Stimulated activated CD4-positive, alpha-beta T cell treated with anti-CD3 and anti-CD28 coated beads, Interleukin-15, amount 100 ng/mL, for 1 hour (primary cell): ENCODE results near the gene PTCHD4.
"Not testable (repeated sequence)": the region's sequence is repeated elsewhere in the genome, so short reads cannot be mapped to it uniquely, and the experiment has no call there.

Experiments used
- DNase-seq, 2 donors: peaks; one replicate each; pipeline ENCODE4 v3.0.0-alpha.2; 2020; ENCODE audit warnings: low read depth in 1 of 2, low spot score in 1 of 2

PTCHD4 gene

DNA sequence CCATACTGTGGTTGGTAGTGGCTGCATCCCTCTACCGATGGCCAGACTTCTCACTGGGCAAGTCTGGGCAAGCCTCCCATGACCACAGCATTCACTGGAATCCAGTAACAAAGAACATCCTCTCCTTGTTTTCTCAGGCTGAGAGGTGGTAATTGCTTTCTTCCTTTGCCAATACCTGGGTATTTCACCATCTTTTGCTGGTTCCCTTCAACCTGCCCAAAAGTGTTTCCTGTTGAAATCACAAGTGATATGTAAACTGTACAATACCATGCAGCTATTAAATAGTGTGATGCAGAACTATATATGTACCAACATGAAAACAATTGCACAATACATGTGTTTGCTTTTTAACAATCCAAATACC lies at the start of gene PTCHD4:
PTCHD4 (minus strand) TSS at position 55 of the 364 bp plus-strand sequence. CDS start 42,240 bp downstream, outside the sequence.
- DNase-seq, result no peak

DNA sequence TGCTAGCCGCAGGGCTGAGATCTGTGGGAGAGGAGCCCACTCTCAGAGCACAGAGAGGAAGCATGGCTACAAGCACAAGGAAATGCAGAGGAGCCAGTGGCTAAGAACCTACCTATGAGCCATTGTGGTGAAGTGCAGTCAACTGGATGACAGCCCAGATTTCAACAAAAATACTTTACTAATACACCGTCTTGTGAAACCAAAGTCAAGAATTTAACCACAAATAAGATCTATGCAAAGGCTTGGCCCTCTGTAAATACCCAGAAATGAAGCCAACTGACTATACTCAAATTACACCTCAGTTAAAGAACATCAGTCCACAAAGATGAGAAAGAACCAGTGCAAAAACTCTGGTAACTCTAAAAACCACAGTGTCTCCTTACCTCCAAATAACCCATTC lies 40.1 kb upstream of the PTCHD4 start:
- no peak for DNase-seq

DNA sequence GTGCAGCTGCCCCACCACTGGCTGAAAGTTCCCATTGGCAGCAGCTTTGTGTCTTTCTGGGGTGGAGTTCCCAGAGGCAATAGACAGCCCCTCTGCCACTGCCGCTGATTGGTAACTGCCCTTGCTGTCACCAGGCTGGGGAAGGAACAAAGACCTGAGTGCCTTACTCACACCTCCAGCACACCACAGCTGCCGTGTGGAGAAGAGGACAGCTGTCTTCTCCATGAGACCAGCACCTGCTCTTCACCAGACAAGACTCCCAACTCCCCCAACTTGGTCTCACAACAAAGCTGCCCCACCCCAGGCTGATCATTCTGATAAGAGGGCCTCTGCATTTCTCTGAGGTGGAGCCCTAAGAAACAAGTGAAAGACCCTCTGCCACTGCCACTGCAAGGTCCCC lies 39.7 kb upstream of the PTCHD4 start:
- no peak for DNase-seq

DNA sequence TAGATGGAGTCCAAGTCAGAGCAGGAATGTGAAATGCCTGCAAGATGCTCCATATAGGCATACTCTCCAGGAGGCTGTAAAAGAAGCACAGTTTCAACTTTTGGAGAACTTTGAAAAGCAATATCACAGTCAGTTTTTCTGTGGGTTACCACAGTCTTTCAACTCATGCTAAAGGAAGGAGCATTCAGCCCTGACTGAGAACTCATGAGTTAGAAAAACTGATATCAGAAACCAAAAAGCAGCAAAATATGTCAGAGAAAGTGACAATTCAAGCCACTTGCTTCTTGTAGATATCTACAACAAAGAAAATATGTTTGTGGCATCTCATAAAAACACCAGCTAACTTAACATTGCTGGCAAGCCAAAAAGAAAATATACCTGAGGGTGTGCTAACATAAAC lies 36.1 kb upstream of the PTCHD4 start:
- DNase-seq, result no peak

DNA sequence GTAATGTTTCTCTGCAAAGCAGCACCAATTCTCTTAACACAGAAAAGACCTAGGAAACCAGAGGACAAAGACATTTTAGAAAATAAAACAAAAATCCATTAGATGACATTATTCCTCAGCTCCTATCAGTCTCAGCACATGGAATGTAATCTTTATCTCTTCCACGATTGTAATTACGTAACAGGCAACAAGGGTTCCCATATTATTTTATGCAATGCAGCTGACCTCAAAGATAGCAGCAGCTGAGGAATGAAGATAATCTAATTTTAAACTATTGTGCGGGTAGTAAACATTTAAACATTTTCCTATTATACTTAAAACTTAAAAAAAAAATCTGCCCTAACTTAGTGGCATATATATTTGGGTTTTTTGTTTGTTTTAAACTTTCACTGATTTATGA lies 33.0 kb upstream of the PTCHD4 start:
- no peak for DNase-seq

DNA sequence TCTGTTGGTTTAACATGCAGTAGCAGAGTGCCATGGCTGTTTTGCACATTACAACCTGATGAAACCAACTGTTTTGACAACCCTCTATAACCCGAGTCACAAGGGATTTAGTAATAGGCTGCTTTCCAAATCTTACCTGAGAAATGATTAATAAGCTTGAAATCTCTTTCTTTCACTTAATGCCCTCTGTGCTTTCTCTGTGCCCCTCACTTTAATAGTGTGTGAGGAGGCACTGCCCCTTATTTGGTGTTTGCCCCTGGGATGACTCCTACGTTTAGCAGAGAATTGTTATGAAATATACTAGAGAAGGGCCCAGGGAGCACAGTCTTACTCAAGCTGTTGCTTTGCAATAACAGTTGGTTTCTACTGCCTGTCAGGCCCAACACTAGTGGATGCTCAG lies 31.0 kb upstream of the PTCHD4 start:
- DNase-seq, result no peak

DNA sequence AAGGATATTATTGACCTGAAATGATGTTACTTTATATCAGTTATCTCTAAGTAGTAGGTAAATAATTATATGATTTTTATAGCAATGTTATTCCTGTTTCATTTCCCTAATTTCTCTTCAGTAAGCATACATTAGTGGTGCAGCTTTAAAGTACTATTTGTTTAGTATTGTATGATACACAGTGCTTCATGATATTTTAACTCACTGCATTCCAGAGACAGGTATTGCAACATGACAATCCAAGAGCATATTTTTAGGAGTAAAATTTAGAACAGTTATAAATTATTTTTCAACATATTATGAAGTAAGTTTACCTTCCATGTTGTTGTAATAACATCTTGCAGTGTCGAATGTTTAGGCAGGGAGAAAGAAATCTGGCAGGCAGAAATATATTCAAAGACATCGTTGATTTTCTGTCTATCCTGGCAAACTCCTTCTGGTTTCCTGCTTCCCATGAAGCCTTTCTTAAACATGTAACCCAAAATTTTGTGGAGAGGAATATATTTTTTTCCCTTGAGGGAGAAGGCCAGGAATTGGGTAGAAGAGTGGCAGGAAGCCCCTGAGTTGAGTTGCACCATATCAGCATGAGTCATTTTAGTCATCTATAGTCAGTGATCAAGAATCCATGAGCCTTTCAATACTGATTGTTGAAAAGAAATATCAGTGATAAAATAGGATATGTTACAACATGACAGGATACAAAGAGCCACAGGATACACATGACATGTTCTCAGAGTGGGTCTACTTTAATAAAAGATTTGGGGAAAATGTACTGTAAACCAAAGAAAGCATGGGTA lies 29.0 kb upstream of the PTCHD4 start:
- no peak for DNase-seq

DNA sequence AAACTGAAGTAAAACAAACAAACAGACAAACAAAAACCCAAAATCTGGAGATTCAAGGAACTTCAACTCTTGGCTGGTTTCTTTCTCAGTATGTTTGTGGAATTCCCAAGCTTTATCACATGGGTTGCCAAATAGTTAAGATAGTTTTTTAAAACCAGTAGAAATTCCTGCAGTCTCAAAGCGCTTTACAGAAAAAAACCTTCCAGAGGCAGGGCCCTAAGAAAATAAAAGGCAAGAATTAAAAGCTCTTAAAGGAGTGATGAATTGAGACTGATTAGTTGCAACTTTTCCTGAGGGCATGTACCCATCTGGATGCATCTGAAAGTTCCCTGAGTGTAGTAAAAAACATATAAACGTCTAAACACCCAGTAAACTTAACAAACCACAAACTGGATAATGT lies 25.9 kb upstream of the PTCHD4 start:
- DNase-seq, result no peak

DNA sequence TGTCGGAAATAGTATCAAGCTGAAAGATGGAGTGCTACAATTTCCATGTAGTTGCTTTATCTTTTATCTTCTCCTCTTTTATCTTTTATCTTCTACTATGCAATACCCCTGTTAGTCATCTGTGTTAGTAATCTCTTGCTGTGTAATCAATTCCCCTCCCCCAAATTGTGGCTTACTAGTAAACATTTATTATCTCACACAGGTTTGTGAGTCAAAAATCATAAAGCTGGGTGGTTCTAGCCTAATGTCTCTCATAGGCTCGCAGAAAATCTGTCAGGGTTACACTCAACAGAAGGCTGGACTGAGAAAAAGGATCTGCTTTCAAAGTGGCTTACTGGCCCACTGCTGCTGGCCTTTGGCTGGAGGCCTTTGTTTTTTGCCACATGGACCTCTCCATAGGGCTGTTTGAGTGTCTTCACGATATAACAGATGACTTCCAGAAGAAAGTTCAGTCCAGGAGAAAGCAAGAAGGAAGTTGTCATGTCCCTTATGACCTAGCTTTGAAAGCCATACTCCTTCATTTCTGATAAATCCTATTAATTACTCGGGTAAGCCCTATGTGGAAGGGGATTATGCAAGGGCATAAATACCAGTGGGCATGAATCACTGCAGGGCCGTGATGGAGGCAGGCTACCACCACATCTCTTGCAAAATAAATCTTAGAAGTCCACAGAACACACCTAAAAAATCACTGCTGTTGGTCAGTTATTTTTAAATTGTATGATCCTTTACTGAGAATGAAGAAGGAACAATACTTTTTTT lies 24.5 kb upstream of the PTCHD4 start:
- no peak for DNase-seq

DNA sequence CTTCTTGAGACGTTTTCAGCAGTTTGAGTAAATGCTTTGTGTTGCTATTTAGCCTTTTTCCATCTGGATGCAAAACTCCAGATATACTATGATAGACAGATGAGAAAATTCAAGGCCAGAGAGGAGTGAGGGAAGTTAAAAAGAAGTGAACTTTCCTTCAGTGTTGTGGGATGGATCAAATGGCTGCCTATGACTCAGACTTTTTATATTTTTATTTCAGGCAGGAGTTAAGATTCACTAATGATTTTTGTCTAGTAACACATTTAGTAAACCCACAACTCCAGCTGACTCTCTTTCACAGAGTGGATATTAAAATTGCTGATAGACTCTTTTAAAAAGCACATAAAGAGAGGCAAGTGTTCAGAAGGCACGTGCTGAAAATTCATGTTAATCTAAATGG lies 23.2 kb upstream of the PTCHD4 start:
- no peak for DNase-seq

DNA sequence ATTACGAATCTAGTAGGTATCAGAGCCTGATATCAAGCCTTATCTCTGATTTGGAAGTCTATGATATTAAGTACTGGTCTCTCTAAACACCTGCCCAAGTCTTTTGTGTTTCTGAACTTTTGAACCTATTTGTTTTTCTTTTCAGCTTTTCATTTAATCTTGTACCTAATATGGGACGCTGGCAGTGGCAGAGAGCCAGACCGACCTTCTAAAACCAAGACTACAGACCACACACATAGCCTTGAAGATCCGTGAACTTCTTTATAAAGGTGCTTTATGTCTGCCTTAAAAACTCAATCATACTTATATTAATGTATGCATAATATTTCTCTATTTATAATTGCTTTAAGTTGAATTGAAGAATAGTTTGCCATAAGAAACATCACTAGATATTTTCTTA lies 12.6 kb upstream of the PTCHD4 start:
- DNase-seq, result no peak

DNA sequence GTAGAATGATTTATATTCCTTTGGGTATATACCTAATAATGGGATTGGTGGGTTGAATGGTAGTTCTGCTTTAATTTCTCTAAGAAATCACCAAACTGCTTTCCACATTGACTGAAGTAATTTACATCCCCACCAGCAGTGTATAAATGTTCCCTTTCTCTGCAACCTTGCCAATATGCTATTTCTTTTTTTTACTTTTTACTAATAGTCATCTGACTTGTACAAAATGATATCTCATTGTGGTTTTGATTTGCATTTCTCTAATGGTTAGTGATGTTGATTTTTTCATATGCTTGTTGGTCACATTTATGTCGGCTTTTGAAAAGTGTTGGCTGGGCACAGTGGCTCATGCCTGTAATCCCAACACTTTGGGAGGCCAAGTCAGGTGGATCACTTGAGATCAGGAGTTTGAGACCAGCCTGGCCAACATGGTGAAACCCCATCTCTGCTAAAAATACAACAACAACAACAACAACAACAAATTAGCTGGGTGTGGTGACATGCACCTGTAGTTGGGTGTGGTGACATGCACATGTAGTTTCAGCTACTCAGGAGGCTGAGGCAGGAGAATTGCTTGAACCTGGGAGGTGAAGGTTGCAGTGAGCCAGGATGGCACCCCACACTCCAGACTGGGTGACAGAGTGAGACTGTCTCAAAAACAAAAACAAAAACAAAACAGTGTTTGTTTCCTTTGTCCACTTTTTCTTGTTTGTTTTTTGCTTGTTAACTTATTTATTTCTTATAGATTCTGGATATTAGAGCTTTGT lies 11.2 kb upstream of the PTCHD4 start:
- DNase-seq, result not testable (repeated sequence)

DNA sequence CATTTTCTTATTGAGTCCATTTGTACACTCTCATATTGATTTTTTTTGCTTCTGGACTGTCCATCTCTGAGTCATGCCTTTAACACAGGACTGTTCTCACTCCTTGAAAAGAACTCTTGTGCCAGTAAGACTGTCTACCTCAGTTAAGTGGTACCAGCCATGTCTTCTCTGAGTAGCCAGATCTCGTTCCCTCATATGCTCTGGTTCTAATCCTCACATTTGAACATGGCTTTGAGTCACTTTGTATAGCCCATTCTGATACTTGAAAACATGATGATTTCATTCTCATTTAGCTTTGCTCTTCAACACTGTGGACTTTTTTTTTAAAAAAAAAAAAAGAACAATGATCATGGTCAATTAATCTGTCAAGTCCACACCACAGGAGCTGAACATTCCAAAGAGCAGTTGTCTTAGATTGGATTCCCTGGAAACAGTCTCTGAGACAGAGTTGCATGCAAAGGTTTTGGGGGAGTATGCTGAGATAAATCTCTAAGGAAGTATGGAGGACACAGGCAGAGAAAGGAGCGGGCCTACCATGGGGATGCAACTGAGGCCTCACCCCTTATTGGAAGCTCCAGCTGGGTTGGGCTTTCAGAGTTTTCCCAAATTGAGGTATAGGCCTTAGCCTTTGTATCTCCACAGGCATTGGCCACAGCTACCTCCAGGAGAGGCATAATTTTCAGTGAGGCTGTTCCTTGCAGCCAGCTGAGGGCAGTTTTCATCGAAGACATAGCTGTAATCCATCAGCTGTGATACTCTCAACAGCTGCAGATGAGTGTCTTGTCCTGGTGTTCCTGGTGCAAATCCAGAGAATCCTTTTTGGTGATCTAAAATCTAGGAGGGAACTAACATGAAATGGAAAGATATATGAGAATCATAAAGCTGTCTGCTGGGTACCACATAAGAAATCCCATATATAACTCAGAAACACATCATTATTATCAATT lies 6.0 kb upstream of the PTCHD4 start:
- DNase-seq, result no peak

DNA sequence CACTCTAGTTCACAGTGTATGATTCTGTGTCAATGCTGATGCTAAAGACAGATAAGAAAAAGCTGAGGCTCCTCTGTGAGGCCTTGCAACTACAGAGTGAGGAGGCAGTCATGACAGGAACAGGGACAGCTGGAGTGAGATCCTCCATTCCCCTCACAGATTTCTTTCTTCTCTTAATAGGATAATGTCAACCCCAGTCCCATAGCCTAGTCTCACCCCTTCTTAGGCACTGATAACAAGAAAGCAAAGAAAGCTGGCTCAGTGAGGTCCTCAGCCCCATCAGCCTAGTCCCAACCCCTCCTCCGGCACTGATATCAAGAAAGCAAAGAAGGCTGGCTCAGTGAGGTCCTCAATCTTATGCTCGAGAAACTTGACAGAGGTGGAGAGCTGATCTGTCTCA lies 2.1 kb upstream of the PTCHD4 start:
- DNase-seq, result no peak

DNA sequence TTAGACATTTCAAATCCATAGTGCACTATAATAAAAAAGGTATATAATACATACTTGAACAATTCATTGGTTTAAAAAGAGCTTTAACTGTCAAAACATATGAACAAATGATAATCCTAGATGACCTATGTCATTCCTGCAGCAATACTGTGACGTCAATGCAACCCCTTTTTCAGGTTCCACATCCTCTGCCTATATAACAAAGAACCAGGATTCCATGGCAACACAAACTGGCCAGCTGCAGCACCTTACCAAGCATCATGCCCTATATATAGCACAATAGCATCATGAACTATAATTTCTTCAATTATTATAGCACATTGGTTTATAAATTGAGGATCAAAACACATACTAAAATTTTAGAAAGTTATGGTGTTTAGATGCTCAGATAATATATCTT lies 578 bp upstream of the PTCHD4 start:
- DNase-seq, result no peak

DNA sequence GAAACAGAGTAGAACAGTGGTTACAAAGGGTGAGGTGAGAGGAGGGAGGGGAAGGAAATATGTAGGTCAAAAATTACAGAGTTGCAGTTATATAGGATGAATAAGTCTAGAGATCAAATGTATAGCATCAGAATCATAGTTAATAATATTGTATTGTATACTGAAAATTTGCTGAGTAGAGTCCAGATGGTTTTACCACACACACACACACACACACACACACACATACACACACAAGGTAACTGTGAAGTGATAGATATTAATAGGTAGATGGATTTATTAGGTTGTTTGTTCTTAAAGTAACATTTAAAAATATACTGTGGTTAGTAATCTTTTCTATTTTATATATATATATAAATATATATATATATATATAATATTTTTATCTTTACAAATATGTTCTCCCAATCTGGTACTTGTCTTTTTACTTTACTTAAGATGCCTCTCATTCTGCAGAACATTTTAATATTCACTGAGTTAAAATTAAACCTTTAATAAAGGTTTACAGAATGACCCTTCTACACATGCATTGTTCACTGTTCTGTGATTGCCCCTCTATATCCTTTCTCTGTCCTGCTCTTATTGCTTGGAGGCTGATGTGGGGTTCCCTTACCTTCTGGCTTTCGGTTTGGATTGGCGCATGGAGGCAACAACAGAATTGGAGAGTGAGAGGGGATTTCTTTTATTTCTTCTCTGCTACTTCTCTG lies 408 bp downstream of the PTCHD4 start:
- no peak for DNase-seq

DNA sequence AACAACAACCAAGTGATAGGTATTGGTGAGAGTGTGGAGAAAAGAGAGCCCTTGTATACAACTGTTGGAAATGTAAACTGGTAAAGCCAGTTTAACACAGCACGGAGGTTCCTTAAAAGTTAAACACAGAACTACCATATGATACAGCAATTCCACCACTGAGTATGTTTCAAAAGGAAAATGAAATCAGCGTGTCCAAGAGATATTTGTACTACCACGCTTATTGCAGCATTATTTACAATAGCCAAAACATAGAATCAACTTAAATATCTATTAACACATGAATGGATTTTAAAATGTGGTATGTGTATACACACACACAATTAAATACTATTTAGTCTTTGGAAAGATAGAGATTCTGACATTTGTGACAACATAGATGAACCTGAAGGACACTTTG lies 1.1 kb downstream of the PTCHD4 start:
- DNase-seq, result no peak

DNA sequence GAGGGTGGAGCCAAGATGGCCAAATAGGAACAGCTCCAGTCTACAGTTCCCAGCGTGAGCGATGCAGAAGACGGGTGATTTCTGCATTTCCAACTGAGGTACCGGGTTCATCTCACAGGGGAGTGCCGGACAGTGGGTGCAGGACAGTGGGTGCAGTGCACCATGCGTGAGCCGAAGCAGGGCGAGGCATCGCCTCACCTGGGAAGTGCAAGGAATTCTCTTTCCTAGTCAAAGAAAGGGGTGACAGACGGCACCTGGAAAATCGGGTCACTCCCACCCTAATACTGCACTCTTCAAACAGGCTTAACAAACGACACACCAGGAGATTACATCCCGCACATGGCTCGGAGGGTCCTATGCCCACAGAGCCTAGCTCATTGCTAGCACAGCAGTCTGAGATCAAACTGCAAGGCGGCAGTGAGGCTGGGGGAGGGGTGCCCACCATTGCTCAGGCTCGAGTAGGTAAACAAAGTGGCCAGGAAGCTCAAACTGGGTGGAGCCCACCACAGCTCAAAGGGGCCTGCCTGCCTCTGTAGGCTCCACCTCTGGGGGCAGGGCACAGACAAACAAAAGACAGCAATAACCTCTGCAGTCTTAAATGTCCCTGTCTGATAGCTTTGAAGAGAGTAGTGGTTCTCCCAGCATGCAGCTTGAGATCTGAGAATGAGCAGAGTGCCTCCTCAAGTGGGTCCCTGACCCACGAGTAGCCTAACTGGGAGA lies 8.4 kb downstream of the PTCHD4 start:
- not testable (repeated sequence) for DNase-seq

DNA sequence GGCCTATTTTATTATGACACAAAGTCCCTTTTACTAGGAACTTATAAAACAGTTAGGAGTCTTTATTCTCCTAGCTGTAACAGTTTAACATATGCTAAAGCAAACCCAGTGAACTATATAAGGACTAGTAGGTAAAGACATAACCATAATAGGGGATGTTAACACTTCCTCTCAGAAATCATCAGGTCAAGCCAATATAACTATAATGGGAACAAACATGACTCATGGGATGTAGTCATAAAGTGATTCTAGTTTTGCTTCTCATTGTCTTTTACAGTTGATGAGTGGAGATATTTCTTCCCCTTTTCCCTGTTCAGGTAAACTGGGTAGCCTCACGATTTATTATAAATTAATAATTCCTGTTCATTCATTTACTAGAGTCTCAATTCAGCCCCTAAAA lies 9.7 kb downstream of the PTCHD4 start:
- no peak for DNase-seq

DNA sequence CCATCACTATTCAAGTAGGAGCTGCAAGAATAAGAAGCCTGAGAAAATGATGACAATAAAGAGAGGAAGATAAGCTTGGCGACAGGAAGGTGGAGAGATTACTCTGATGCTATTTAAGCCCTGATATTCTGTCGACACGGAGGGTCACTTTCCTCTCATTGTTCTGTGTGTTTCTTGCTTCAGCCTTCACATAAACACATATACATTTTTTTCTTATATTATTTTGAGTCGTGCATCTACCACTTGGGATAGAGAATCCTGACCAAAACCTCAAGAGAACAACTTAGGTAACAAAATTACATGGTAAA lies 10.5 kb downstream of the PTCHD4 start:
- no peak for DNase-seq
